PC-3 (cell line): ENCODE data around the gene PSPC1.

Experiments
- EZH2 ChIP-seq: fragments of 300-600 bp; sonication (generic); IDR thresholded peaks from one replicate; pipeline ENCODE4 v1.6.1; 2017; ENCODE audit warnings: antibody characterized with exemption, mild to moderate bottlenecking, low read length; ENCODE audit not compliant: unreplicated experiment
- EZH2phosphoT487 ChIP-seq: fragments of 300-600 bp; sonication (generic); IDR thresholded peaks from 2 replicates; pipeline ENCODE4 v1.6.1; 2018; ENCODE audit warnings: mild to moderate bottlenecking, antibody characterized with exemption, low read length, borderline replicate concordance
- TF ChIP-seq, protein P1 (sequence below): fragments of 300-600 bp; sonication (generic); conservative IDR thresholded peaks from 2 replicates; pipeline ENCODE4 v1.5.1; 2017; ENCODE audit warnings: antibody characterized with exemption, low read depth, mild to moderate bottlenecking, low read length

DNA sequence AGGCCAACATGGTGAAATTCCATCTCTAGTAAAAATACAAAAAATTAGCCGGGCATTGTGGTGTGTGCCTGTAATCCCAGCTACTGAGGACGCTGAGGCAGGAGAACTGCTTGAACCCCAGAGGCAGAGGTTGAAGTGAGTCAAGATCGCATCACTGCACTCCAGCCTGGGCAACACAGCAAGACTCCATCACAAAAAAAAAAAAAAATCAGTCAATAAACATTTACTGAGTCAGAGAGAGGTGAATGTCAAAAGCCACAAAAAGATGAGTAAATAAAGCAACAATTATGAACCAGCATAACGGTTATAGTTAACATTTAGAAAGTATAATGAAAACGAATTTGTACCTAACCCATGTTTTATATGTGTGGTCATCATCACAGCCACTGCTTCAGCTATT, 23.1 kb downstream of the PSPC1 start:
- TF ChIP-seq, protein P1, sequence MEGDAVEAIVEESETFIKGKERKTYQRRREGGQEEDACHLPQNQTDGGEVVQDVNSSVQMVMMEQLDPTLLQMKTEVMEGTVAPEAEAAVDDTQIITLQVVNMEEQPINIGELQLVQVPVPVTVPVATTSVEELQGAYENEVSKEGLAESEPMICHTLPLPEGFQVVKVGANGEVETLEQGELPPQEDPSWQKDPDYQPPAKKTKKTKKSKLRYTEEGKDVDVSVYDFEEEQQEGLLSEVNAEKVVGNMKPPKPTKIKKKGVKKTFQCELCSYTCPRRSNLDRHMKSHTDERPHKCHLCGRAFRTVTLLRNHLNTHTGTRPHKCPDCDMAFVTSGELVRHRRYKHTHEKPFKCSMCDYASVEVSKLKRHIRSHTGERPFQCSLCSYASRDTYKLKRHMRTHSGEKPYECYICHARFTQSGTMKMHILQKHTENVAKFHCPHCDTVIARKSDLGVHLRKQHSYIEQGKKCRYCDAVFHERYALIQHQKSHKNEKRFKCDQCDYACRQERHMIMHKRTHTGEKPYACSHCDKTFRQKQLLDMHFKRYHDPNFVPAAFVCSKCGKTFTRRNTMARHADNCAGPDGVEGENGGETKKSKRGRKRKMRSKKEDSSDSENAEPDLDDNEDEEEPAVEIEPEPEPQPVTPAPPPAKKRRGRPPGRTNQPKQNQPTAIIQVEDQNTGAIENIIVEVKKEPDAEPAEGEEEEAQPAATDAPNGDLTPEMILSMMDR: no peak
- TF ChIP-seq EZH2 (no peak), EZH2phosphoT487 (no peak)
